Bronchial epithelial cell (primary cell): Measurements from ENCODE around the gene ZNF30. TPM values are rescaled to one million over a fixed set of nuclear protein-coding genes. Genes with fewer than 3 reads are reported as not detected.
"Not testable (repeated sequence)": the region's sequence is repeated elsewhere in the genome, so short reads cannot be mapped to it uniquely, and the experiment has no call there.

ENCODE experiments used
- DNase-seq: peaks from one replicate; pipeline ENCODE4 v3.0.0-alpha.2; 2010; ENCODE audit warnings: low read depth
- FAIRE-seq: peaks from 2 replicates; lab custom pipeline; 2011; peaks lifted over from hg19 to GRCh38; lab: Jason Lieb, UNC
- H3K27me3 ChIP-seq: 2 replicates; pipeline ENCODE4 v1.5.1; 2011; ENCODE audit warnings: low read length; ENCODE audit not compliant: control insufficient read depth, insufficient read depth
- H3K36me3 ChIP-seq: 2 replicates; pipeline ENCODE4 v1.5.1; 2011; ENCODE audit warnings: low read length; ENCODE audit not compliant: control insufficient read depth, insufficient read depth
- H3K4me3 ChIP-seq: 2 replicates; pipeline ENCODE4 v1.5.1; 2011; ENCODE audit warnings: mild to moderate bottlenecking, low read depth, low read length, control low read depth
- total RNA-seq: library from RNA; depleted of rRNA; stranded (reverse); fragments of >200 nt; gene quantifications from 2 replicates; pipeline ENCODE4 v1.2.1, GENCODE V29; 2014
- TF ChIP-seq, protein P1 (sequence below): IDR thresholded peaks from 2 replicates; pipeline ENCODE4 v1.5.1; 2011; ENCODE audit warnings: mild to moderate bottlenecking, moderate library complexity, low read length, control low read depth, inconsistent platforms; ENCODE audit not compliant: insufficient read depth, severe bottlenecking

The ZNF30 gene
- total RNA-seq, 1 donor from 2014 or later, result 3.7 TPM

- Histone ChIP-seq H3K4me3 (no peak overlapping the region), H3K36me3 (no peaks in the 10 kb centered on the region), H3K27me3 (peaks cover 13% of the 10 kb centered on the region)
- FAIRE-seq, result no peak
- no peak for DNase-seq
- TF ChIP-seq, protein P1, sequence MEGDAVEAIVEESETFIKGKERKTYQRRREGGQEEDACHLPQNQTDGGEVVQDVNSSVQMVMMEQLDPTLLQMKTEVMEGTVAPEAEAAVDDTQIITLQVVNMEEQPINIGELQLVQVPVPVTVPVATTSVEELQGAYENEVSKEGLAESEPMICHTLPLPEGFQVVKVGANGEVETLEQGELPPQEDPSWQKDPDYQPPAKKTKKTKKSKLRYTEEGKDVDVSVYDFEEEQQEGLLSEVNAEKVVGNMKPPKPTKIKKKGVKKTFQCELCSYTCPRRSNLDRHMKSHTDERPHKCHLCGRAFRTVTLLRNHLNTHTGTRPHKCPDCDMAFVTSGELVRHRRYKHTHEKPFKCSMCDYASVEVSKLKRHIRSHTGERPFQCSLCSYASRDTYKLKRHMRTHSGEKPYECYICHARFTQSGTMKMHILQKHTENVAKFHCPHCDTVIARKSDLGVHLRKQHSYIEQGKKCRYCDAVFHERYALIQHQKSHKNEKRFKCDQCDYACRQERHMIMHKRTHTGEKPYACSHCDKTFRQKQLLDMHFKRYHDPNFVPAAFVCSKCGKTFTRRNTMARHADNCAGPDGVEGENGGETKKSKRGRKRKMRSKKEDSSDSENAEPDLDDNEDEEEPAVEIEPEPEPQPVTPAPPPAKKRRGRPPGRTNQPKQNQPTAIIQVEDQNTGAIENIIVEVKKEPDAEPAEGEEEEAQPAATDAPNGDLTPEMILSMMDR, result no peak
These were observed 21.8 kb upstream of the ZNF30 start for GRCh38 chr19:34904664-34905527.

- TF ChIP-seq, protein P1, result no peak
- FAIRE-seq (no peak), DNase-seq (no peak)
These were observed 15.9 kb upstream of the ZNF30 start for GRCh38 chr19:34910770-34911169.

GRCh38 chr19:34917144-34917543 is 9.6 kb upstream of the ZNF30 start:
- not testable (repeated sequence) for H3K36me3 ChIP-seq, H3K4me3 ChIP-seq, H3K27me3 ChIP-seq, FAIRE-seq, DNase-seq

More at GRCh38 chr19:34910770-34911169, 15.9 kb upstream of the ZNF30 start:
- H3K27me3 ChIP-seq, result peaks cover 6% of the 10 kb centered on the region
- no peak overlapping the region for H3K4me3 ChIP-seq
- H3K36me3 ChIP-seq, result no peaks in the 10 kb centered on the region

DNA sequence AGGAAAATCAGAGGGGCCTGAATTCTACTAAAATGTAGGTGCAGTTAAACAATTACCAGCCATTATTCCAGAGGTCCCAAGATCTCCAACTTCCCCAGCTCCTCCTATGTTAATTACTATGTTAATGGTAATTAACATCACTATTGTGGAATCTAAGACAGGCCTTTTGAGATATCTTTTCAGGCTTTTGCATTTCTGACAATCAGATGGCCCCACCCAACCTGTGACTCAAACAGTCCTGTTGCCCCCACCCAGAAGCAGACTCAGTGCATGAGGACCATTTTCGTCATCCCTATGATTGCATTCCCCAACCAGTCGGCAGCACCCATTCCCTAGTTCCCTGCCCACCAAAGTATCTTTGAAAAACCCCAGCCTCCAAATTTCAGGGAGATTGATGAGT is 8.5 kb upstream of the ZNF30 start:
- TF ChIP-seq, protein P1, result no peak
- FAIRE-seq (no peak), DNase-seq (no peak)
- Histone ChIP-seq H3K4me3 (no peak overlapping the region), H3K36me3 (no peaks in the 10 kb centered on the region), H3K27me3 (no peaks in the 10 kb centered on the region)

GRCh38 chr19:34920090-34920786 is 6.5 kb upstream of the ZNF30 start:
- not testable (repeated sequence) for H3K36me3 ChIP-seq, H3K4me3 ChIP-seq, H3K27me3 ChIP-seq, FAIRE-seq
- peak; percentile 62 for DNase-seq

DNA sequence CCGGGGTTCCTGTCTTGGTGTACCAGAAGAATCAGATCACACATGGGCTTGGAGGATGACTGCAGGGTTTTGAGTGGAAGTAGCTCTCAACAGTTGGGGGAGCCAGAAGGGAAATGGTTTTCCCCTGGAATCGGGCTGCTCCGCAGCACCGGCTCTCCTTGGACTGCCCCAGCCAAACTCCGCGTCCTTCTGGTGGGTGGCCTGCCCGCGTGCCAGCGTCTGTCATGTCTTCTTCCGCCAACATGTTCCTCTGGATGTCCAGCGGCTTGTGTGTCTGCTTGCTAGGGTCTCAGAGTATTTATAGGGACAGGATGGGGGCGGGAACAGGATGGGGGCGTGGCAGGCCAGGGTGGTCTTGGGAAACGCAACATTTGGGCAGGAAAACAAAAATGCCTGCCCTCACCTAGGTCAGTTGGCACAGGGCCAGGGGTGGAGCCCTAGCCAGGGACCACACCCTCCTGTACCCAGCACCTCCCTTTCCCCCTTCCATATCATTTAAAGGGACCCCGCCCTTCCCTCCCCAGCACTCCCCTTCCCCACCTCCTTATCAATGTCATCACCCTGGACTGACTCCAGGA is 1.3 kb upstream of the ZNF30 start:
- H3K27me3 ChIP-seq, result no peaks in the 10 kb centered on the region
- FAIRE-seq (no peak), DNase-seq (no peak)
- H3K36me3 ChIP-seq, result no peaks in the 10 kb centered on the region
- TF ChIP-seq, protein P1, result no peak
- no peak overlapping the region for H3K4me3 ChIP-seq
